PC-3 (cell line): ENCODE data around the gene POLR3G.

Source experiments
- EZH2phosphoT487 ChIP-seq: fragments of 300-600 bp; sonication (generic); IDR thresholded peaks from 2 replicates; pipeline ENCODE4 v1.6.1; 2018; ENCODE audit warnings: mild to moderate bottlenecking, antibody characterized with exemption, low read length, borderline replicate concordance
- TF ChIP-seq, protein P1 (sequence below): fragments of 300-600 bp; sonication (generic); conservative IDR thresholded peaks from 2 replicates; pipeline ENCODE4 v1.5.1; 2017; ENCODE audit warnings: antibody characterized with exemption, low read depth, mild to moderate bottlenecking, low read length

- TF ChIP-seq, protein P1, sequence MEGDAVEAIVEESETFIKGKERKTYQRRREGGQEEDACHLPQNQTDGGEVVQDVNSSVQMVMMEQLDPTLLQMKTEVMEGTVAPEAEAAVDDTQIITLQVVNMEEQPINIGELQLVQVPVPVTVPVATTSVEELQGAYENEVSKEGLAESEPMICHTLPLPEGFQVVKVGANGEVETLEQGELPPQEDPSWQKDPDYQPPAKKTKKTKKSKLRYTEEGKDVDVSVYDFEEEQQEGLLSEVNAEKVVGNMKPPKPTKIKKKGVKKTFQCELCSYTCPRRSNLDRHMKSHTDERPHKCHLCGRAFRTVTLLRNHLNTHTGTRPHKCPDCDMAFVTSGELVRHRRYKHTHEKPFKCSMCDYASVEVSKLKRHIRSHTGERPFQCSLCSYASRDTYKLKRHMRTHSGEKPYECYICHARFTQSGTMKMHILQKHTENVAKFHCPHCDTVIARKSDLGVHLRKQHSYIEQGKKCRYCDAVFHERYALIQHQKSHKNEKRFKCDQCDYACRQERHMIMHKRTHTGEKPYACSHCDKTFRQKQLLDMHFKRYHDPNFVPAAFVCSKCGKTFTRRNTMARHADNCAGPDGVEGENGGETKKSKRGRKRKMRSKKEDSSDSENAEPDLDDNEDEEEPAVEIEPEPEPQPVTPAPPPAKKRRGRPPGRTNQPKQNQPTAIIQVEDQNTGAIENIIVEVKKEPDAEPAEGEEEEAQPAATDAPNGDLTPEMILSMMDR: no peak
- TF ChIP-seq EZH2phosphoT487: no peak
These were observed 87.7 kb downstream of the POLR3G start for GRCh38 chr5:90562341-90562740.
